Subcutaneous adipose tissue (tissue), 4 donors: ENCODE data around the gene TBX1. TPM values are rescaled to one million over a fixed set of nuclear protein-coding genes. Genes with fewer than 3 reads are reported as not detected.

ENCODE experiments used
- CTCF ChIP-seq: fragments of 450-650 bp; IDR thresholded peaks from one replicate; pipeline ENCODE4 v1.5.1; 2016; ENCODE audit warnings: low read depth, mild to moderate bottlenecking, control low read depth, antibody characterized with exemption, moderate library complexity
- total RNA-seq, 4 donors: library from RNA; depleted of rRNA; stranded (reverse); fragments of >200 nt; gene quantifications; one replicate each; pipeline ENCODE4 v1.1.0, GENCODE V29; 2016

TBX1 gene
- total RNA-seq, 4 donors from 2014 or later, result 0.51 to 6.2 (median 1.8) TPM

DNA sequence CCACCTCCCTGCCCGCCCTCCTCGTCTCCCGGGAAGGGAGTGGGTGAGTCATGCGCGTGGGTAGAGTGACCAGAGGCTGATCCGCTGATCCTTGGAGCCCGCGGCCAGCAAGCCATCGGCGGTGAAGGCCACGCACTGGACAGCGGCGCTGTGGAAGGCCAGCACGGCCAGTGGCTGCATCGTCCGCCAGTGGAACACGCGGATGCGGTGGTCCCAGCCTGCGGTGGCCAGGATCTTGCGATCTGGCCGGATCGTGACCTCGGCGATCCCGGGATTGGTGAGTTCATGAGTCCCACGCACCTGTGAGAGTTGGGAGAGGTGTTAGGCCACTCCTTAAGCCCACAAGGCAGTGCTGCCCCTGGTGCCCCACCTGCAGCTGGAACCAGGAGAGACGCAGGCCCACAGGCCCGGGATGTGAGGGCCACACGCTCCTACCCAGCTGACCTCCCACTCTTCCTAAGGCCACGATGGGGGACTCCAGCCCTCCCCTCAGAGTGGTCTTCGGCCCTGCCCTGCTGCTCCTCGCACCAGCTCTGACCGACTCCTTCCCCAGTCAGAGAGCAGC lies 28.2 kb downstream of the TBX1 start:
- TF ChIP-seq CTCF, result no peak

DNA sequence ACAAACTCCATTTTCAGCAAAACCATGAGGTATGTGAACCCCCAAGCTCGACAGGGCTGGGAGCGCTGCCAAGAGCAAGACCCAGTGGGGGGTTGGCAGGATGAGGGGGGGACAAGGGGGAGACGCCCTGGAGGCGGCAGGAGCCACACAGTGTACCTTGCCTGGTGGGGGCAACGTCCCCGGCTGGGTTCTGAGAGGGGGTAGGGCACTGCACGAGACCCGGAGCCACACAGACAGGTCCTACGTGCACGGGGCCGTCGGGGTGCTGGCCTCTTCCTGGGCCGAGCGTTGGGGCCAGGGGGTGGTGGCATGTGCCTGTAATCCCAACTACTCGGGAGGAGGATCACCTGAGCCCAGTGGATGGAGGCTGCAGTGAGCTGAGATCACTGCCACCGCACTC lies 28.8 kb downstream of the TBX1 start:
- TF ChIP-seq CTCF, result no peak

DNA sequence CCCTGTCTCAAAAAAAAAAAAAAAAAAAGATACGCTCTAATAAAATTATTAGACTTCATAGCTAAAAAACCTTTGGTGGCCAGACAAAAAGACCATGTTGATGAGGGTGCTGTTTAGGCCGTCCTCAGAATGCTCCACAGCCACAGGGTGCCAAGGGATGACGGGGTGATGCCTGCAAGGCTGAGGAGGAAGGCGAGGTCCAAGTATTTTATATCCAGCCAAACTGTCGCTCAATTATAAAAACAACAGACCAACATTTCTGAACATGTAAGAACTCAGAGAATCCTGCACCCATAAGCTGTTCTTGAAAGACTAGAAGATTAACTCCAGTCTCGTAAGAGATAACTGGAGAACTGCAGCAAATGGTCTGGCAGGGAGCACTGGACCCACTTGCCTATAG lies 29.2 kb downstream of the TBX1 start:
- TF ChIP-seq CTCF, result no peak

DNA sequence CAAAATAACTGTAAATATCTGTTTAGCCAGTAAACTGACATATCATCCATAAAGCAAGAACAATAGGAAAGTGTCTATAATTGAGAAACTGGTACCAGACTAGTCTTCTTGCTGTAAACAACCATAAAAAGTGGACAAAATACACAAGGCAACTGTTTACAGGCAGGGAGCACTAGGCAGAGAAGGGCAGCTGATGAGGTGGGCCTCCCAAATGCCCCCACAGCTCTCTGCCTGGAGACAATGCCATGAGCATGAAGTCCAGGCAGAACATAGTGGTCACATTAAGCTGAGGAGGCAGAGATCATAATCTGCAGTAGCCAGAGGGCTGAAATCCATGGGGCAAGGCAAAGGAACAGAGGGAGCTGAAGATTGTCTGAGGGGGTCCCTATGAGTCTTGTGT lies 30.7 kb downstream of the TBX1 start:
- no peak for TF ChIP-seq CTCF

GRCh38 chr22:19791894-19792293 lies 31.3 kb downstream of the TBX1 start:
- TF ChIP-seq CTCF, result no peak

- no peak for TF ChIP-seq CTCF
These were observed 32.6 kb downstream of the TBX1 start for GRCh38 chr22:19793161-19793560.

- TF ChIP-seq CTCF, result no peak
These were observed 33.2 kb downstream of the TBX1 start for GRCh38 chr22:19793661-19794310.
